ENCODE results near the gene CAPRIN1. TPM values are rescaled to one million over a fixed set of nuclear protein-coding genes. Genes with fewer than 3 reads are reported as not detected.

CAPRIN1 gene
- total and polyA plus RNA-seq, 2 of the 8 experiments (the other 6 are each of a cell fraction or from before 2014, with no cell fraction given) = 221 to 317 TPM

- Histone ChIP-seq H3K4me1 (replicated peaks in 1 of 4; ENCODE audit: control insufficient read depth in 3 of 4, insufficient read depth in 4 of 4, low read length in 3 of 4) (no peaks in the 10 kb centered on the region), H3K56ac (replicated peaks; ENCODE audit: insufficient read length, low read depth, low read length) (no peak overlapping the region), H2AFZ (ENCODE audit: low read length) (no peak overlapping the region), H2BK12ac (ENCODE audit: low read depth, low read length) (no peak overlapping the region), H2BK20ac (ENCODE audit: low read length) (no peak overlapping the region), H4K20me1 (replicated peaks in 1 of 2; ENCODE audit: control insufficient read depth in 1 of 2, insufficient read depth in 2 of 2, low read length in 2 of 2) (peaks cover 0 to 8% of the 10 kb centered on the region in 2 experiments), H3K18ac (ENCODE audit: extremely low read depth, low read length) (no peak overlapping the region), H4K5ac (ENCODE audit: insufficient read length, low read depth, low read length) (no peak overlapping the region), H3K4ac (replicated peaks; ENCODE audit: insufficient read length, low read depth, low read length) (no peak overlapping the region), H3K23me2 (ENCODE audit: low read depth, low read length) (no peaks in the 10 kb centered on the region), H3K23ac (ENCODE audit: insufficient read length) (no peak overlapping the region), H2BK5ac (ENCODE audit: low read depth, low read length) (no peak overlapping the region), H3K79me2 (ENCODE audit: control insufficient read depth in 1 of 2, insufficient read depth in 2 of 2, low read length in 2 of 2) (no peaks in the 10 kb centered on the region), H3K36me3 (ENCODE audit: control insufficient read depth in 2 of 4, insufficient read depth in 4 of 4, low read length in 3 of 4) (peaks cover 18 to 67% (median 61%) of the 10 kb centered on the region in 4 experiments), H3K14ac (ENCODE audit: insufficient read length) (no peak overlapping the region), H2BK15ac (ENCODE audit: low read length) (no peak overlapping the region), H3K4me2 (ENCODE audit: insufficient read depth in 1 of 2, low read depth in 2 of 2, low read length in 2 of 2) (no peak overlapping the region), H3K9ac (replicated peaks in 1 of 4; ENCODE audit: extremely low read depth in 1 of 4, low read depth in 3 of 4, low read length in 3 of 4) (no peak overlapping the region), H3K4me3 (ENCODE audit: extremely low read depth in 1 of 4, insufficient read depth in 2 of 4, low read depth in 3 of 4, low read length in 4 of 4) (no peak overlapping the region), H3K27me3 (replicated peaks in 1 of 4; ENCODE audit: control insufficient read depth in 3 of 4, extremely low read depth in 1 of 4, insufficient read depth in 3 of 4, low read length in 3 of 4) (no peaks in the 10 kb centered on the region), H3K27ac (ENCODE audit: low read depth, low read length) (no peak overlapping the region), H2BK120ac (replicated peaks; ENCODE audit: low read depth, low read length) (no peak overlapping the region), H3K9me3 (ENCODE audit: insufficient read depth in 2 of 2, low read depth in 1 of 2, low read length in 1 of 2) (no peaks in the 10 kb centered on the region), H4K91ac (replicated peaks; ENCODE audit: insufficient read length, low read length) (no peak overlapping the region), H2AK5ac (ENCODE audit: low read depth, low read length) (no peak overlapping the region), H3K79me1 (ENCODE audit: low read depth, low read length) (no peaks in the 10 kb centered on the region; the same call in 1 of the 2 replicates), H4K8ac (ENCODE audit: extremely low read depth, insufficient read depth, low read length) (no peak overlapping the region)
- FAIRE-seq = no peak
- WGBS, 2 experiments (ENCODE audit: extremely low coverage in 1 of 2, insufficient coverage in 1 of 2, insufficient read length in 1 of 2, insufficient replicate concordance in 2 of 2, low coverage in 1 of 2, low lambda C conversion rate in 2 of 2, missing lambda C conversion rate in 1 of 2) = 90% methylated on average over 4 of the region's 4 CpGs; no CpG with 5 or more reads in 1 of the 2 experiments
- ChIA-PET CTCF (ENCODE audit: partially characterized antibody) (interaction anchor here (0.6 to 1.0 kb wide), 2 partner anchors 18 to 261 kb away, joined by 3 read pairs; no protein-coding TSS in a partner anchor), POLR2A (ENCODE audit: partially characterized antibody) (interaction anchor here (0.9 to 3.4 kb wide), 3 partner anchors 14 to 19 kb away, joined by 3 to 14 read pairs (median 5); partner anchors contain the start of gene NAT10)
- no peak for DNase-seq (ENCODE audit: low read depth in 1 of 2, low spot score in 2 of 2)
- TF ChIP-seq ASH2L (IDR thresholded peaks at IDR 0.05; ENCODE audit: low read length) = no peak
- TF ChIP-seq JUN (IDR thresholded peaks at IDR 0.05; ENCODE audit: low read depth, low read length) = no peak
- TF ChIP-seq E2F6 (IDR thresholded peaks at IDR 0.05) = no peak
- TF ChIP-seq SAP30 (IDR thresholded peaks at IDR 0.05; ENCODE audit: insufficient read depth, insufficient replicate concordance, low read length) = no peak
- TF ChIP-seq TBP (IDR thresholded peaks at IDR 0.05; ENCODE audit: low read depth, low read length) = no peak
- no peak for TF ChIP-seq TEAD4 (IDR thresholded peaks at IDR 0.05; ENCODE audit: low read depth, low read length)
- TF ChIP-seq SIX5 (IDR thresholded peaks at IDR 0.05; ENCODE audit: low read depth, low read length) = no peak
- no peak for TF ChIP-seq POU5F1 (IDR thresholded peaks at IDR 0.05; ENCODE audit: low read depth, low read length)
- TF ChIP-seq HDAC2 (IDR thresholded peaks at IDR 0.05; ENCODE audit: borderline replicate concordance in 1 of 2, low read depth in 2 of 2, low read length in 2 of 2) = no peak
Measured at GRCh38 chr11:34124885-34125668, 73.5 kb downstream of the CAPRIN1 start.
